ENCODE data around the gene TXNDC16.
"Not testable (repeated sequence)": the region's sequence is repeated elsewhere in the genome, so short reads cannot be mapped to it uniquely, and the experiment has no call there.

Gene TXNDC16

GRCh38 chr14:52485350-52485960, 66.8 kb downstream of the TXNDC16 start:
- CTCF ChIA-PET, result interaction anchor here (0.7 to 0.9 kb wide), 3 partner anchors 10 to 186 kb away, joined by 3 read pairs; no protein-coding TSS in a partner anchor
- TF ChIP-seq CTCF (IDR thresholded peaks at IDR 0.05; ENCODE audit: insufficient read depth, low read length, missing control alignments), result no peak
- no peak for DNase-seq (ENCODE audit: low read depth, low spot score)
- POLR2A ChIA-PET, result no interaction called here
- no peak overlapping the region for H3K4me3 ChIP-seq (ENCODE audit: low read depth, low read length)

DNA sequence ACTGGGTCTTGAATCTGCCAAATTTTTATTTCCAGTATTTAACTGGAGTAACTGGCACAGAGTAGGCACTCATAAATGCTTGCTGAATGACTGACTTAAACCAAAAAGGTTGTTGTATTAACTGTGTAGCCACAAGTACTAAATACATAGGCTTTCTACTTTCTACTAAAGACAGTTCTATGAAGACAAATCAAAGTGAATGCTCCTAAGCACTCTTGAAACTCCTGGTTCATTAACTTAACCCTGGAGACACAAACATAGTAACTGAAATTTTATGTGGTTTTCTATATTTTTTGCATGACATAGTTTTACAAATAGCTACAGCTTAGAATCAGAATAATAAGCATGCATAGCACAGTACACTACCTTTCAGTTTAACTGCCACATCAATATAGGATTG, 70.4 kb downstream of the TXNDC16 start:
- H3K4me3 ChIP-seq (ENCODE audit: low read depth, low read length), result no peak overlapping the region
- DNase-seq (ENCODE audit: low read depth, low spot score), result no peak
- no peak for TF ChIP-seq CTCF (IDR thresholded peaks at IDR 0.05; ENCODE audit: insufficient read depth, low read length, missing control alignments)
- CTCF ChIA-PET, result interaction anchor here (1.0 kb wide), 1 partner anchor 183 kb away, joined by 3 read pairs; no protein-coding TSS in a partner anchor
- POLR2A ChIA-PET, result no interaction called here

DNA sequence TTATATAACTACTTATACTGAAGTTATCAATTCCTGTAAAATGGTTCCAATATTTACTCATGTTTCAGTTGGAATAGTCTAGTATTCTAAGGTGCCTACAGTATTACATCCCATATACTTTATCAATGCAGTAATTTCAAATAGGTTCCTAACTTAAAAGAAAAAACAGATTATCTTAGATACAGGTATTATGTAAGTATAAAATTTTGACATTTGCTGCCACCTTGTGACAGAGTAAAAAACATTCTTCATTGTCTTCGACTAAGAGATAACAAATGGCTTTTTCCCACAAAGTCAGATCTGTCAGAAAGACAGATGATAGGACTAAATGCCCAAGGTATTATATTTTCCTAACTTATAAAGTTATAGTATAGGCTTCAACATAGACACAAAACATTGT, 78.7 kb downstream of the TXNDC16 start:
- TF ChIP-seq CTCF (IDR thresholded peaks at IDR 0.05; ENCODE audit: insufficient read depth, low read length, missing control alignments), result peak; percentile 5
- ChIA-PET POLR2A (no interaction called here), CTCF (interaction anchor here (1.0 to 6.3 kb wide), 3 partner anchors 16 to 174 kb away, joined by 4 to 62 read pairs (median 5); no protein-coding TSS in a partner anchor)
- H3K4me3 ChIP-seq (ENCODE audit: low read depth, low read length), result no peak overlapping the region
- no peak for DNase-seq (ENCODE audit: low read depth, low spot score)

- H3K4me3 ChIP-seq (ENCODE audit: low read depth, low read length), result no peak overlapping the region
- TF ChIP-seq CTCF (IDR thresholded peaks at IDR 0.05; ENCODE audit: insufficient read depth, low read length, missing control alignments), result no peak
- CTCF ChIA-PET, result interaction anchor here (1.0 to 6.3 kb wide), 4 partner anchors 12 to 173 kb away, joined by 3 to 62 read pairs (median 4); no protein-coding TSS in a partner anchor
- POLR2A ChIA-PET, result no interaction called here
- no peak for DNase-seq (ENCODE audit: low read depth, low spot score)
Measured at GRCh38 chr14:52472728-52473127, 79.6 kb downstream of the TXNDC16 start.

DNA sequence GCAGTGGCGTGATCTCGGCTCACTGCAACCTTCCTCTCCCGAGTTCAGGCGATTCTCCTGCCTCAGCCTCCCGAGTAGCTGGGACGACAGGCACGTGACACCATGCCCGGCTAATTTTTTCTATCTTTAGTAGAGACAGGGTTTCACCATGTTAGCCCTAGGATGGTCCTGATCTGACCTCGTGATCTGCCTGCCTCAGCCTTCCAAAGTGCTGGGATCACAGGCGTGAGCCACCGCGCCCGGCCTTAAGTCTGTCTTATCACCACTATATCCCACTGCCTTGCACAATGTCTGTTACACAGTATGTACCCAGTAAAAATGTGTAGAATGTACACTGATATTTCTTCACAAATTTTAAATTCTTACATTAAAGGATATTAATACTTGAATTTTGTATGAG, 80.1 kb downstream of the TXNDC16 start:
- CTCF ChIA-PET, result interaction anchor here (1.1 to 6.3 kb wide), 3 partner anchors 11 to 173 kb away, joined by 3 to 62 read pairs (median 5); no protein-coding TSS in a partner anchor
- POLR2A ChIA-PET; H3K4me3 ChIP-seq (ENCODE audit: low read depth, low read length); DNase-seq (ENCODE audit: low read depth, low spot score): not testable (repeated sequence)

DNA sequence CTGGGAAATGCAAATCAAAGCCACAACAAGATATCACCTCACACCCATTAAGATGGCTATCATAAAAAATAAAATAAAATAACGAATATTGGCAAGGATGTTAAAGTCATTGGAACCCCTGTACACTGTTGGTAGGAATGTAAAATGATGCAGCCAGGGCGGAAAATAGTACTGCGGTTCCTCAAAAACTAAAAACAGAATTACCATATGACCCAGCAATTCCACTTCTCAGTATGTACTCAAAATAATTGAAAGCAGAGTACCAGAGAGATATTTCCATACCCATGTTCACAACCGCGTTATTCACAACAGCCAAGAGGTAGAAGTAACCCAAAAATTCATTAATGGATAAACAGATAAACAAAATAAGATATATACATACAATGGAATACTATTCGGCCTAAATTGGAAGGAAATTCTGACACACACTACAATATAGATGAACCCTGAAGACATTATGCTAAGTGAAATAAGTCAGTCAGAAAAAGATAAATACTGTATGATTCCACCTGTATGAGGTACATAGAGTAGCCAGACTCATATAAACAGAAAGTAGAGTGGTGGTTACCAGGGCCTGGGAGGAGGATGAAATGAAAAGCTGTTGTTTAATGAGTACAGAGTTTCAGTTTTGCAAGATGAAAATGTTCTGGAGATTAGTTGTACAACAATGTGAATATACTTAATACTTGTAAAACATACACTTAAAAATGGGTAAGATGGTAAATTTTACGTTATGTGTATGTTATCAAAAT, 84.6 kb downstream of the TXNDC16 start:
- ChIA-PET CTCF (interaction anchor here (0.6 to 6.3 kb wide), 5 partner anchors 9 to 839 kb away, joined by 3 to 62 read pairs (median 3); no protein-coding TSS in a partner anchor), POLR2A (no interaction called here)
- TF ChIP-seq CTCF (IDR thresholded peaks at IDR 0.05; ENCODE audit: insufficient read depth, low read length, missing control alignments), result no peak
- H3K4me3 ChIP-seq (ENCODE audit: low read depth, low read length), result no peak overlapping the region
- DNase-seq (ENCODE audit: low read depth, low spot score), result no peak
